GM12872 (cell line): Measurements from ENCODE around the gene LIG1.

ENCODE experiments used
- CTCF ChIP-seq: IDR thresholded peaks from 3 replicates; pipeline ENCODE4 v1.5.1; 2011; ENCODE audit warnings: low read depth, mild to moderate bottlenecking, low read length, moderate library complexity; ENCODE audit not compliant: insufficient read depth

LIG1 gene

GRCh38 chr19:48121909-48122371 is 48.2 kb downstream of the LIG1 start:
- TF ChIP-seq CTCF = no peak

- TF ChIP-seq CTCF = no peak
These were observed 49.1 kb downstream of the LIG1 start for GRCh38 chr19:48121066-48121465.

- no peak for TF ChIP-seq CTCF
These were observed 49.6 kb downstream of the LIG1 start for GRCh38 chr19:48120505-48120904.

- no peak for TF ChIP-seq CTCF
These were observed 52.0 kb downstream of the LIG1 start for GRCh38 chr19:48118131-48118517.

- no peak for TF ChIP-seq CTCF
These were observed 52.5 kb downstream of the LIG1 start for GRCh38 chr19:48117515-48118130.

GRCh38 chr19:48113190-48113917 is 56.8 kb downstream of the LIG1 start:
- no peak for TF ChIP-seq CTCF

- no peak for TF ChIP-seq CTCF
These were observed 58.9 kb downstream of the LIG1 start for GRCh38 chr19:48111280-48111679.
